GM18511 (cell line): Measurements from ENCODE around the gene SPECC1.
"Not testable (repeated sequence)": the region's sequence is repeated elsewhere in the genome, so short reads cannot be mapped to it uniquely, and the experiment has no call there.

ENCODE experiments used
- ATAC-seq: cut with Tn5 transposase; IDR thresholded peaks from one replicate; pipeline ENCODE4 v1.9.1; 2021; ENCODE audit warnings: mild to moderate bottlenecking, moderate library complexity; ENCODE audit not compliant: unreplicated experiment

Gene SPECC1

DNA sequence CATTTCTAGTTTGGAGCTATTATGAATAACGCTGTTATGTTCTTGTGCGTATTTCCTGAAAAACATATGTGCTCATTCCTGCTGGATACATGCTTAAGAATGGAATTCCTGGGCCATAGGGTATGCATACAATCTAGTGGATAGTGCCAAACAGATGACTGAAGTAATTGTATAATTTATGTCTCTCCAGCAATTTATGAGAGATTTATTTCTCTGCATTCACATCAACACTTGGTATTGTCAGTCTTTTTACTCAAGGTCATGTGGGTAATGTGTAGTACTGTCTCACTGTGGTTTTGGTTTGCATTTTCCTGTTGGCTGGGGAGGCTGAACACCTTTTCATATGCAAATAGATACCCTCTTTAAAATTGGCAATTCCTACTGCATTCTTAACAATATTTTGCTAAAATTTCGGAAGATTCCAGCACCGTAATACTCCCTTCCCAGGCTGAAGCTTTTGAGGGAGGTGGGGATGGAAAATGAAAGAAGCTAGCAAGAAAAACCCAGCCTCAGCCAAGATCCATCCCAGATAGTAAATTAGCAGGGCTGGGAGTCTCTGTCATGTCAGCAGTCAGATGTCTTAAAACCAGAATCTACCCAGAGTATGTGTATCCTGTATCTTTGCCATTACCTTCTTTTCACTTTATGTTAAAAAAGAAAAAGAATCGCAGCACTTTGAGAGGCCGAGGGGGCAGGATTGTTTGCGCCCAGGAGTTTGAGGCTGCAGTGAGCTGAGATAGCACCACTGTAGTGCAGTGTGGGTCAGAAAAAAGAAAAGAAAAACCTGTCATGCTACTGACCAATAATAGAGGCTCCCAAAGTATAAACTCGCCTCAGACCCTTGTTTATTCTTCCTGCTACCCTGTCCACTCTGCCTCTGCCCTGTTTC lies 253.3 kb downstream of the SPECC1 start:
- no peak for ATAC-seq

DNA sequence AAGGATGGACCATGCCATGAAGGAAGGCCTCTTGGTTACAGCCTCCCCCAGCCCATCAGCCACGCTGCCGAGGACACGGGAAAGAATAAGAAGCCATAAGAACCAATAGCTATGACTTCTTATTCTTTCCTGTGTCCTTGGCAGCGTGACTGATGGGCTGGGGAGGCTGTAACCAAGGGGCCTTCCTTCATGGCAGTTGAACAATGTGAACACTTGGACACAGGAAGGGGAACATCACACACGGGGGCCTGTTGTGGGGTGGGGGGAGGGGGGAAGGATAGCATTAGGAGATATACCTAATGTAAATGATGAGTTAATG lies 253.9 kb downstream of the SPECC1 start:
- not testable (repeated sequence) for ATAC-seq

DNA sequence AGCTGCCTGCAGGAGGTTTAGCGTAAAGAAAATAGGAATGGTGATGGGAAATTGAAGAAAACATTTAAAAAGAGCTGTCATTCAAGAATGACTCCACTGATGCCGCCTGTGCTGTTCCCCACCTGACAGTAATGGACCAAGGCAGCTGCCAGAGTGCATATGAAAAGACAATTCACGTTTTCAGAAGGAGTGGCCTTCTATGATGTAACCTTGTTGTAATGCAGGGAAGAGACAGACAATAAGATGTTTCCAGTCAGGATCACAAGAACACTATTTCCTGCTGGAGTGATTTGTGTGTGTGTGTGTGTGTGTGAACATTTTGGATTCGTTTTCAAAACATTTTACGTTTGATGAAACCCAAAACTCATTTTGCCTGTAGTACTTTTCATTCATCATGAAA lies 254.4 kb downstream of the SPECC1 start:
- no peak for ATAC-seq

DNA sequence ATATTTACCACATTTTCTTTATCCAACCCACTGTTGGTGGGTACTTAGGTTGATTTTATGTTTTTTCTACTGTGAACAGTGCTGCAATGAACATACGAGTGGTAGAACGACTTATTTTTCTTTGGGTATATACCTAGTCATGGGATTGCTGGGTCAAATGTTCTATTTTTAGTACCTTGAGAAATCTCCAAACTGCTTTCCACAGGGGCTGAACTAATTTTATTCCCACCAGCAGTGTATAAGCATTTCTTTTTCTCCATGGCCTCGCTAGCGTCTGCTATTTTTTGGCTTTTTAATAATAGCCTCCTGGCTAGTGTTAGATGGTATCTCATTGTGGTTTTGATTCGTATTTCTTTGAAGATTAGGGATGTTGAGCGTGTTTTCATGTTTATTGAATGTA lies 255.8 kb downstream of the SPECC1 start:
- ATAC-seq, result no peak

DNA sequence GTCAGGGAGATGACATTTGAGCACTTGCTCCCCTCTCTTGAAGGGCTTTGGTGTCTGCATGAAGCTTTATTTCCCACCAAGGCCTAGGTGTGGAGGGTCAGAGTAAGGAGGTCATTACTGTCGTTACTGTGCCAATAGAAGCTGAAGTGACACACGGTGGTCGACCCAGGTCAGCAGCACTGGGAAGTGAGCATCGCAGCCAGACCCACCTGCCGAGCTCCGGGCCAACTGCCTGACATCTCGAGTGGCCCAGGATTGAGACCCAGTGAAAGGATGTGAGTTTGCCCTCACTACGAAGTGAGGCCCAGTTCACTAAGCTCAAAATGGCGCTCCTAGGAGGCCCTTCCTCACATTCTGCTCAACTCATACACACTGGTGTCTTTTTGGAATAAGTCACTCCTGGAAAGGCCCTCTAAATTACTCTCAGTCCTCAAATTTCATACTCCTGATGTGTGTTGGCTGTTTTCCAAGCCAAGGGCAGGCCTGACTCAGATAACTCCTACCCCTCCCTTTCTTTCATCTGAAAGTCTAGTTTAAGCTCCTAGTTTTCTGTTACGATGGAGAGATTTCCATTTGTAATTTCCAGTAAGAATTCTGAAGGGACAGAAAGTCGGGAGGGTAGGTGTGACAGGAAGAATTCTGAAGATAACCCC lies 257.8 kb downstream of the SPECC1 start:
- no peak for ATAC-seq

DNA sequence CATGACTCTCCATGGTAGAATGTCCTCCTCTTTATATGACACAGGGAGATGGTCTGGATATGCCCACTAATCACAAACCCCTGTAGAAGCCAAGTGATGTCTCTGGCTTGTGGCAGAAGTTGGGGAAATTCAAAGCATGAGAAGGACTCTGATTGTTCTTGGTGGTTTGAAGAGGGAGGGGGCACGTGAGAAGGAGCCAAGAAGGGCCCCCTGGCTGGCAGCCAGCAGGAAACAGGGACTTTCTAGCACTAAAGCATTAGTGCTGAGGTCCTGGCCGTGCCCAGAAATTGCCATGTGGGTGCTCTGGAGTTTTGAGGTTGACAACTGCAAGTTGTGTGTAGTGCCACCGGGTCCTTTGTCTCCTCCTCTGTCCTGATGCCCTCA lies 258.3 kb downstream of the SPECC1 start:
- ATAC-seq, result no peak

DNA sequence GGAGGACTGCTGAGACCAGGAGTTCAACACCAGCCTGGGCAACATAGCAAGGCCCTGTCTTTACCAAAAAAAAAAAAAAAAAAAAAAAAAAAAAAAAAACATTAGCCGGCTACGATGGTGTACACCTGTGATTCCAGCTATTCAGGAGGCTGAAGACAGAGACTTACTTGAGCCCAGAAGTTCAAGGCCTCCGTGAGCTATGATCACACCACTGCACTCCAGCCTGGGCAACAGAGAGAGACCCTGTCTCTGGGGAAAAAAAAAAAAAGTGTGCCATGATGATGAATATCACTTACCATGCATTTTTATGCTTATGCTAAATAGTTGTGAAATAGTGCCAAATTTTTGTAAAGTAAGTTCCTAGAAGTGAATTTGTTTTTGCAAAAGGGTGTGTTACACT lies 261.2 kb downstream of the SPECC1 start:
- no peak for ATAC-seq

DNA sequence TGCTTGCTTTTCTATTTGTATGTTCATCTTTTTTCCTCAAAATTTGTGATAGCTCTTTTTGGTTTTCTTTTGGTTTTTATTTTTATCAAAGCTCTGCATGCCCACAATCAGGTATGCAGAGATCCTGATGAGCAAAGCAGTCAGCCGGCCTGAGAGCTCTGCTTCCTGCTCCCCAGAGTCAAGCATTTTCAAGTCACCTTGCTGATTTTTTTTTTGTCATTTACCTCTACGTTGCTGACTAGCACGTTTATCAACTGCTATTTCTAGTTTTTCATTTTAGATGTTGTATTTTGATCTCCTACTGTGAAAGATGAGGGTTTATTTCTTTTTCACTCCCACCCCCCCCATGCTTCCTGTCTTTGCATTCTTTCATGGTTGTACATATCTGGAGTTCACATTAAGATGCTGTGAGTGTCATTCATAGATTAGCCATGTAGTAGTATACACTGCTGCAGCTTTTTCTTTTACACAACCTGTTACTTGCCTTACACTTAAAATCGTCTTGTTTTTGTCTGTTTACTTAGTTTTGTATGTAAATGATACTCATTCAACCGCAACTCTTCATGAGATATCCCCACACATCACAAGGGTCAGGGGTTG lies 262.0 kb downstream of the SPECC1 start:
- ATAC-seq, result no peak

DNA sequence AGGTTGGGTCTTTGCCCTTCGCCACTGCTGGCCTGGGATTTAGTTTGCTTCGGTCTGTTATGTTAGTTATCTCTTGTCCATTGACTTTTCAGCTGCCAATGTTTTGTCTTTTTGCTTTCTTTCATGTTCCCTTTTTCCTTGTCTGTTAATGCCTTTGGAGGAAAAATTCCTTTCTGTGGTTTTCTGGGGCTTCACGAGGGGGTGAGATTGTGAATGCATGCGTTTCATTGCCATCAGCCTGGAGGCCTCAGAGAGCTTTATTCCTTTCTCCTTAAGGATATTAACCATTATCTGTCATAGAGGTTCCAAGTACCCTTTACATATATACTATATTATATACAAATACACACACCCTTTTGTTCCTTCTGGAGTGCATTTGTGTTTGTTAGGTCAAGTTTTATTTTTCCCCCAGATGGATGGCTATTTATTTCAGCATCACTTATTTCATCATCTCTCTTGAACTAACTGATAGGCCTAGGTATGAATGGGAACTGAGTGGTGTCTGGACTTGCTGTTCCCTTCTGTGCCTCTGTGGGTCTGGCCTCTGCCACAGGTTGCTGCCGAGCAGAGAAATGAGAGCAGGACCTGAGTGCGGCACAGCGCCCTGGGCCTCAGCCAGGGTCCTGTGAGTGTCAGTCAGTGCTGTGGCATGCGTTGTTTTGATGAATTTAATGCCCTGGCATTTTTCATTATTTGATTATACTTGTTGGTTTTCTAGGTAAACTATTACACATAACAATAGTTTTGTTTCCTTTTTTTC lies 264.8 kb downstream of the SPECC1 start:
- ATAC-seq, result no peak

DNA sequence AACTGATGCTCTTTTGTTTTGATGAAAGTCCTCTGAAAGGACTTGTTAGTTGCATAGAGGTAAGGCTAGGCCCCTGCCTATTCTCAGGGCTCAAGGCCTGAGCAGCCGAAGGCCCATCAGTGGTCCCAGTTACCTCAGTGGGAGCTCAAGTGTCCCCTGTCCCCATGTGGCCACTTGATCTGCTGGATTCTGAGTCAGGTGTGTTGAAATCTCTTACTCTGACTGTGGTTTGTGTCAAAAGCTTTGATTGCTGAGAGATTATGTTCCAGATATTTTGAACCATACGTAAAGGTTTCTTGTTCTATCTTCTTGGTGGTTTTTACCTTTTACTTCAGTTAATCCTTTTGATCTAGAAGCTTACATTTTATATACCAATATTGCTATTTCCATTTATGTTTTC lies 266.5 kb downstream of the SPECC1 start:
- ATAC-seq, result no peak

DNA sequence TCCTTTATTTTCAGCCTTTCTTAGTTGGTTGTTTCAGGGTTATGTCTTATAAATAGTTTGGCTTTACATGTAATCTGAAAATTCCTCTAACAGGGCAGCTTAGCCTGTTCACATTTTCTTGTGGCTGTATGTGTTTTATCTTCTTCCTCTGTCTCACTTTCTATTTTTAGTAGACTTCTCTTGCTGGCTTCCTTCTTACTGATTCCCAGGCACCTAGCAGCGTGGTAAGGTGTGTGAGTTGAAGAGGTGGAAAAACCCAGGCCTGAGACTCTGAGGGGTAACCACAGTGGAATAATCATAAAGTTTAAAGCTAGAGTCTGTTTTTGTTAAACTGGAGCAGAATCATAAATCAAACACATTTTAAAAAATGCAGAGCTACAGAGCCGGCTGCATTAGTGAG lies 267.3 kb downstream of the SPECC1 start:
- ATAC-seq, result no peak

DNA sequence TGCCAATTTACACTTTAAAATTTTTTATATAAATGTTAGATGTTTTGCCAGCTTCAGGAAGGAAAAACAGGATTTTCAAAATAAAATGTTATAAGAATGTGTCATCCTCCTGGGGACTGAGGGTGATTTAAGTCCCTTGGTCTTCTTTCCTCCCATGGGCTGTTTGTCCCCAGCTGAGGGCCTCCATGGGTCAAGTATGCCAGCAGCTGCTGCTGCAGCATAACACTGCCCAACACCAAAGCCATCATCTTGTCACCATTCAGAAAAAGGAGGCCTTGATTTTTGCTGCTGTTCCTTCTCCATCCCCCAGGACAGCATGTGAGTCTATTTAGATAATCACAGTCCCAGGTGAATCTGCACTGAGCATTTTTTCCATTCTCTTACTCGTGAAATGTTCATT lies 269.6 kb downstream of the SPECC1 start:
- no peak for ATAC-seq

DNA sequence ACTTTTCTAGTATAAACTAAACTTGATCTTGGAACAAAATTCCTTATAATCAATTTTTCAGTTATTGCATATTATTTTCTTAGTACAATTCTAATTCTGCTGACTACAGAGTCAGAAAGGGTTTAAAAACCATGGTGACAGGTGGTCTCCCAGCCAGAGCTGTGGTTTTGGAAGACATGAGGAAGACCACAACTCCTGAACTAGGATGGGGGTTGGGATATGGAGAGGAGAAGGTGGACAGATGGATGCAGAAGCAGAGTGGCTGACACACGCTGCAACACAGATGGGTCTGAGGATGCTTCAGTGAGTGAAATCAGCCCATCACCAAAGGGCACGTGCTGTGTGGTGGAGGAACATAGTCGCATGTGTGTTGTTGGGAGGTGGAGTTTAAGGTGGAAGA lies 270.5 kb downstream of the SPECC1 start:
- no peak for ATAC-seq

DNA sequence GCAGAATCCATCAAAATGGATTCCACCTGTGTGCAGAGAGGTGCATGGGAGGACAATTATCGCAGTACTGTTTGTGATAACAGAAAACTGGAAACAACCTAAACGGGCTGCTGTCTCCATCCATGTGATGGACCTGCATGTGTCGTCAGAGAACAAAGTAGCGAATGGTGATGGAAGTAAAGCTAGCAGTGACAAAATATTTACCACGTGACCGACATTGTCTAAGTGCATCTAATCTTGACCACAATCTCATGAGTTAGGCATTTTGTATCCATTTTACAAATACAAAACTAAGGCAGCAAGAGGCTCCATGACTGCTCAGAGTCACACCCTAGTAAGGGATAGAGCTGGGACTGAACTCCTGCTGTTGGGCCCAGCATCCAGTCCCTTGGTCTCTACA lies 270.9 kb downstream of the SPECC1 start:
- ATAC-seq, result no peak

DNA sequence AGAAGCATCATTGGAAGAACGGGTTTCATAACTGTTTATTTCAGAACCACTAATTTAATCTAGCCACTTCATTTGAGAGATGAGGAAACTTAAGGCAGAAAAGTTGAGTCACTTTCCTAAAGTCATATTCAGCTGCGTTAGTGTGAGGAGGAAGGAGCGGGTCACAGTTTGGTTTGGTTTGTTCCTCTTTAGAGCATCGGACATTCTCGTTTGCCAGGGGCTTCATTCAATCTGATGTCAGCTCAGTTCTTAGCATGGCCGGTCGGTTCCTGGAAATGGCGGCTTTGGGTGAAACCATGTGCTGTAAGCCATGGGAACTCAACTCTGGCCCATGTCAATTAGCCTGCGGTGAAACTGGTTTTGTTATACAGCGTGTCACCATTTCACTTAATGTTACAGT lies 271.7 kb downstream of the SPECC1 start:
- ATAC-seq, result no peak

DNA sequence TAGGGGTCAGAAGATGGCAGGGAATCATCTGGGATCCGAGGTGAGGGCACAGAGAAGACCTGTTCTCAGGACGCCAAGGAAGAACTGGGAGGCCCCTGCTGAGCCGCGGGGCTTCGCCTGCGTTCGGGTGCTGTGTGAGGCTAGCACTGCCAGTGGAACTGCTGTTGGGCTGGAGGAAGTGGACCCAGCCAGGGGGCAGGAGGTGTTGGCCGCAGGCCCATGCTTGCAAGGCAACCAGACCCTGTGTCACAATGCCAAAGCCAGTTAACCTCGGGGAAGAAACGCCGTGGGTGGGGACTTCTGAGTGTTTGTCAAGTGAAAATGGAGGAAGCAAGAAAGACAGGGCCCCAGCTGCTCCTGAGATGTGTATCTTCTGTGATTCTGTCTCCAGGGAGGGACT lies 272.7 kb downstream of the SPECC1 start:
- no peak for ATAC-seq

DNA sequence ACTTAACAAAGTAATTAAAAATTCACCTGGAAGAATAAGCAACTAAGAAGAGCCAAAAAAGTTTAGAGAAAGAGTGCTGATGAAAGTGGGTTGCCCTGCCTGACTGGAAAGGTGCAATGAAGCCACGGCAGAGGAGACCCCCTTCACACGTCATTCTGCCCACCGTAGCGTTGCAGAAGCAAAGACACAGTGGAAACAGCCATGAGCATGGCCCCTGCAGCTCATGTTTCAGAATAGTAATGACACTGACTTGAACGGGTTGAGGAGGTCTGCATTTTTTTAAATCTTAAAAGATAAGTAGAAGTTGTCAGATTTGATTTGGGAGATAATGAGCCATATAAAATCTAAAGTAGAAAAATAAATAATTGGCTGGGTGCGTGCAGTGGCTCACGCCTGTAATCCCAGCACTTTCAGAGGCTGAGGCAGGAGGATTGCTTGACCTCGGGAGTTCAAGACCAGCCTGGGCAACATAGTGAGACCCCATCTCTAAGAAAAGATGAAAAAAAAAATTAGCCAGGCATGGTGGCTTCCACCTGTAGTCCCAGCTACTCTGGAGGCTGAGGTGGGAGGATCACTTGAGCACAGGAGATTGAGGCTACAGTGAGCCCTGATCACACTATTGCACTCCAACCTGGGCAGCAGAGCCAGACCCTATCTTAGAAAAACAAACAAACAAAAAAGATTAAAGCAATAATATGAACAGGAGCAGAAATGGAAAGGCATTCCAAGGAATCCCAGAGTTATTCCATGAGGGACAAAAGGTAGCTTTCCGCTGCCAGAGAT lies 273.6 kb downstream of the SPECC1 start:
- no peak for ATAC-seq

DNA sequence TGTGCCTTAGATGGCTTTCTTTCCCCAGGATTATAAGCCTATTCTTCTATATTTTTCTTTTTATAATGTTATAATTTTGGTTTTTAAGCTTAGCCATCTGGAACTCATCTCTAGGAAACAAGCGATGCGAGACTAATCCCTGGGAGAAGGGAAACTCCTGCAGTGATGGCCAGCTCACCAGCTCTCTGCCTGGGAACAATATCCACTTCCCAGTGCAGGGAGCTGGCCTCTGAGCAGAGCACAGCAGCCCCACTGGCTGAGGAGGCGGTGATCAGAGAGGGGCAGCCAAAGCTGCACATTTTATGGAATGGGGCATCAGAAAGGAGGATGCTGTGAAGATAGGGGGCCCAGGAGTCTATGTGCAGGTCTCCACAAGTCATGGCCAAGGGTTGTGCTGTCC lies 274.9 kb downstream of the SPECC1 start:
- no peak for ATAC-seq

DNA sequence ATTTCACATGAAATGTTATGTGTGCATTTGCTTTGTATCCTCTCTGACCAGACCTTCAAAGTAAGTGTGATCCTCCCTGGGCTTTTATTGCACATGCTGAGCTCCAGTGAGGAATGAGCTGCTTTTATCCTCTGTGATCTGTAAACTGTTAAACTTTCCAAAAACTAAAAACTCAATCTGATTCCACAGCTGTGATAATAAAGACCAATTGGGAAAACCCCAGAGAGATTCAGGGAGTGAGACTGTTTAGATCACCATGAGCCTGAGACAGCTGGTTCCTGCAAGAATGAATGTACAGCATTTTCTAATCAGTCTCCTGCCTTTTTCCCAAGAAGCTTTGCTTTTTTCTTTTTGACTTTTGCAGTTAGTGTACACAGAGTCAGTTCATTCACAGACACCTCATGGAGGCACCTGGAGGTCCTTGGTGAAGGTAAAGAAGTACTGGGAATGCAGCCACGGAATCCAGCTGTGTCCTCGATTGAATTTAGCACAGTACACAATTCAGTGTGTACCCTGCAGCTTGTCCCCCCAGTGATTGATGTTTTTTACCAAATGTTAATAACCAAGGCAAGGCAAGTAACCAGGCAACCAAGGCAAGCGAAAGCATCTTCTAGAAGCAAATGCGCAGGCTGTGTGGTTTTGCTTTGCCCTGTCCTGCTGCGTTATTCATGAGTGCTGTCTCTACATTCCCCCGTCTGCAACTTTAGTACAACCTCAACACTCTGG lies 275.6 kb downstream of the SPECC1 start:
- no peak for ATAC-seq

DNA sequence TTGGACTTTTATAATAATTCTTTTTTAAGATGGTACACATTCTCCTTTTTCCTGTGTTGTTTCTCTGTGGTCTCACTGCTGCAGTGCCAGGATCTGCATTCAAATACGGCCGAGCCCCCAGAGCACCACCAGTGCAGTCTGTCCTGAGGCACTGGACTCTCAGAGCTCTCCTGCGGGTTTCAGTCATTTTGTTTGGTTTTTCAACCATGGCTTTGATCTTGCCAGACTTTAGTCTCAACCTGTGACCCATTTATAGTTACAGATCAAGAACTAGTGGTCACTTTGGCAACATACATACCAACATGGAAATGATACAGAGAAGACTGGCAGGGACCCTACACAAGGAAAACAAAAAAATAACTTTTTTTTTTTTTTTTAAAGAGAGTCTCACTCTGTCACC lies 280.8 kb downstream of the SPECC1 start:
- ATAC-seq, result no peak
